Thoracic aorta (tissue), 2 donors: Measurements from ENCODE around the gene LEF1. TPM values are rescaled to one million over a fixed set of nuclear protein-coding genes. Genes with fewer than 3 reads are reported as not detected.

ENCODE experiments used
- ATAC-seq: fragments of 150-250 bp; one replicate; pipeline ENCODE4 v1.8.0; 2017; ENCODE audit warnings: low read depth; ENCODE audit not compliant: insufficient number of reproducible peaks, low FRiP score
- DNase-seq: peaks from one replicate; pipeline ENCODE4 v3.0.0-alpha.2; 2020; ENCODE audit warnings: low spot score
- H3K27ac ChIP-seq, 2 donors: fragments of 200-600 bp; sonication (generic); 1 replicate in 1 of 2; 2 replicates in 1 of 2; pipeline ENCODE4 v1.5.1; 2016; ENCODE audit warnings: mild to moderate bottlenecking in 2 of 2, moderate library complexity in 2 of 2
- H3K27me3 ChIP-seq: fragments of 200-600 bp; sonication (generic); replicated peaks from 2 replicates; pipeline ENCODE4 v1.6.0; 2016; ENCODE audit warnings: mild to moderate bottlenecking; ENCODE audit not compliant: insufficient read depth
- H3K36me3 ChIP-seq: fragments of 200-600 bp; sonication (generic); one replicate; pipeline ENCODE4 v1.5.1; 2016
- H3K4me1 ChIP-seq, 2 donors: fragments of 200-600 bp; sonication (generic); 1 replicate in 1 of 2; 2 replicates in 1 of 2; pipeline versions ENCODE4 v1.5.1 to v1.6.0; 2016; ENCODE audit warnings: low read depth in 2 of 2, mild to moderate bottlenecking in 1 of 2; ENCODE audit not compliant: control insufficient read depth in 1 of 2
- H3K4me3 ChIP-seq: fragments of 200-600 bp; sonication (generic); 2 replicates; pipeline ENCODE4 v1.5.1; 2016; ENCODE audit warnings: mild to moderate bottlenecking
- H3K9me3 ChIP-seq: fragments of 200-600 bp; sonication (generic); 2 replicates; pipeline ENCODE4 v1.5.1; 2016
- total RNA-seq, 2 donors: library from RNA; depleted of rRNA; stranded (reverse); fragments of >200 nt; gene quantifications; one replicate each; pipeline versions ENCODE4 v1.1.0 to v1.2.3, GENCODE V29; 2016
- TF ChIP-seq, protein P1 (sequence below): fragments of 200-600 bp; sonication (generic); IDR thresholded peaks from one replicate; pipeline ENCODE4 v1.5.1; 2019; ENCODE audit warnings: antibody characterized with exemption

The LEF1 gene
- total RNA-seq, 2 donors from 2014 or later = 0.54 to 3.2 TPM

DNA sequence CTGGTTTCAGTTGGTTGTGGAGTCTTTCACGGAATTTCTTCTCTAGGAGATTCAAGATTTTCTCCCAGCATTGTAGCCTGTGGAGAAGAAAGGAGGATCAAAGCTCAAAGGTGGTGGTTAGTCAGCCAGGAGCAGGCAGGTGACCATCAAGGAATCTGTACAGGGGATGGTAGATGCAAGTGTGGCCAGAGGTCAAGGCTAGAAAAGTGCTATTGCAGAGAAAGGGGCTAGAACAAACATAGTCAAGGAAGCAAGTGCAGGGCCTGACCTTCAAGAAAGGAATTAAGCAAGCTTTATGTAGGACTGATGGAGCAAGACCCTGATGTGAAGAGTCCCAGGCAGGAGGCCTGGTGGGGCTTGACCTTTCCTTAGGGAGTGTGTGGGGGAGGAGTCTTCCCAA, 162.9 kb downstream of the LEF1 start:
- peaks cover 16 to 40% of the 10 kb centered on the region in 2 donors for H3K4me1 ChIP-seq
- no peak for DNase-seq

DNA sequence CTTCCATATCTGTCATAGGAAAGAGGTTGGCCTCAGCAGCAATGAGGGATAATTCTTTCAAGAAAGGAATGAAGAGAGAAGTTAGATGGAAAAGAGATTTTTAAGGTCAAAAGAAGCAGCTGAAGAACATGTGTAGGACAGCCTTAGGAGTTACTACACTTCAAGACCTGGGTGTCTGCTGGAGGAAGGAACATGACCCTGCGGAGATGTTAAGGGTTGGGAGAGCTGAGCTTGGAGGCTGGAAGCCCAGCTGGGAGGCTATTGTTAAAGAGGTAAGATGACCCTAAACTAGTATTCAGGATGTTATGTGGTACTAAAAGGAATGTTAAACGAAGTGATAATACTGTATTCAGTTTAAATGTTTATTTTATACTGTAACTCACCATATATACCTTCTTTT, 164.1 kb downstream of the LEF1 start:
- H3K27ac ChIP-seq = no peak overlapping the region
- DNase-seq = no peak
- TF ChIP-seq, protein P1, sequence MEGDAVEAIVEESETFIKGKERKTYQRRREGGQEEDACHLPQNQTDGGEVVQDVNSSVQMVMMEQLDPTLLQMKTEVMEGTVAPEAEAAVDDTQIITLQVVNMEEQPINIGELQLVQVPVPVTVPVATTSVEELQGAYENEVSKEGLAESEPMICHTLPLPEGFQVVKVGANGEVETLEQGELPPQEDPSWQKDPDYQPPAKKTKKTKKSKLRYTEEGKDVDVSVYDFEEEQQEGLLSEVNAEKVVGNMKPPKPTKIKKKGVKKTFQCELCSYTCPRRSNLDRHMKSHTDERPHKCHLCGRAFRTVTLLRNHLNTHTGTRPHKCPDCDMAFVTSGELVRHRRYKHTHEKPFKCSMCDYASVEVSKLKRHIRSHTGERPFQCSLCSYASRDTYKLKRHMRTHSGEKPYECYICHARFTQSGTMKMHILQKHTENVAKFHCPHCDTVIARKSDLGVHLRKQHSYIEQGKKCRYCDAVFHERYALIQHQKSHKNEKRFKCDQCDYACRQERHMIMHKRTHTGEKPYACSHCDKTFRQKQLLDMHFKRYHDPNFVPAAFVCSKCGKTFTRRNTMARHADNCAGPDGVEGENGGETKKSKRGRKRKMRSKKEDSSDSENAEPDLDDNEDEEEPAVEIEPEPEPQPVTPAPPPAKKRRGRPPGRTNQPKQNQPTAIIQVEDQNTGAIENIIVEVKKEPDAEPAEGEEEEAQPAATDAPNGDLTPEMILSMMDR = no peak

More for the DNA sequence above, 162.9 kb downstream of the LEF1 start:
- no peak for ATAC-seq
- no peak overlapping the region for H3K27ac ChIP-seq
- no peak overlapping the region for H3K4me3 ChIP-seq
- TF ChIP-seq, protein P1 = no peak
- no peaks in the 10 kb centered on the region for H3K27me3 ChIP-seq
- H3K36me3 ChIP-seq = no peaks in the 10 kb centered on the region
- H3K9me3 ChIP-seq = no peaks in the 10 kb centered on the region

DNA sequence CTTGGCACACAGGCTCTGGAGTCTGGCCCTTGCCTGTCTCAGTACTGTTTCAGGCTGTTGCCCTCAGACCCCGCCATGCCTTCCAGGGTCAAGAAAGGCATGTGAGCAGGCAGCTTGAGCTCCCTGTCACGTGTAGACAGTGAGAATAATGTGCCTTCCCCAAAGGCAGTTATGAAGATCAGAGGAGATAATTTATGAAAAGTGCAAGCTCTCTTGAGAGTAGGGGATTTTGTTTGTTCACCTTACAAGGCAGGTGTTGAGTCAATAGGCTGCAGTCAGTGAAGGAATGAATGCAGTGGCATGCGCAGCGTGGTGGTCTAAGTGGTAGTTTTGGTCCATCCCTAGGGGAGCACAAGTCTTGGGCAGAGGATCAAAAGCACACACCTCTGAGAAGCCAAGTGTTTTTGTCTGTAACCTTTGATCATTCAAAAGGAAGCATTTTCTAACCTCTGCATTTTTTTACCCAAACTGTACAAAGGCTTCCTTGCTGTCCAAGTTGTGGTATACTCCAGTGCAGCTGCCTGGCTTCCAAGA, 164.7 kb downstream of the LEF1 start:
- ATAC-seq = no peak
- no peaks in the 10 kb centered on the region for H3K9me3 ChIP-seq
- TF ChIP-seq, protein P1 = no peak
- peaks cover 21 to 45% of the 10 kb centered on the region in 2 donors for H3K4me1 ChIP-seq
- no peak overlapping the region for H3K4me3 ChIP-seq
- no peaks in the 10 kb centered on the region for H3K27me3 ChIP-seq
- H3K36me3 ChIP-seq = no peaks in the 10 kb centered on the region
- peak overlapping the region in 1 of 2 donors; percentile 47 for H3K27ac ChIP-seq
- no peak for DNase-seq

More for the DNA sequence above, 164.1 kb downstream of the LEF1 start:
- Histone ChIP-seq H3K36me3 (no peaks in the 10 kb centered on the region), H3K9me3 (no peaks in the 10 kb centered on the region), H3K4me1 (peaks cover 16 to 43% of the 10 kb centered on the region in 2 donors), H3K4me3 (no peak overlapping the region), H3K27me3 (no peaks in the 10 kb centered on the region)
- no peak for ATAC-seq

DNA sequence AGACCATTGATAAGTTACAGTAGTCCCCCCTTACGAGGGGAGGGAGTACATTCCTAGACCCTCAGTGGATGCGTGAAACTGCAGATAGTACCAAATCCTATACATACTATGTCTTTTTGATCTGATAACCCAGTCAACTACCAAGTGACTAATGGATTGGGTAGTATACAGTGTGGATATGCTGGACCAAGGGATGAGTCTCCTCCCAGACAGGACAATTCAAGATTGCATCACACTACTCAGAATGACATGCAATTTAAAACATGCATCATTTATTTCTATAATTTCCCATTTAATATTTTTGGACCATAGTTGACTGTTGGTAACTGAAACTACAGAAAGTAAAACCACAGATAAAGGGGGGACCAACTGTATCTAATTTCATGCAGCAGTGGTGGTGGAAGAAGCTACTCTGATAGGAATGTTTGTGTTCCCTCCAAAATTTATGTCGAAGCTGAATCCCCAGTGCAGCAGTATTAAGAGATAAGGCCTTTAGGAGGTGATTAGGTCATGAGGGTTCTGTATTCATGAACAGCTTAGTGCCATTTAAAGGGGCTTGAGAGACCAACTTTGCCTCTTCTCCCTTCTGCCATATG, 167.1 kb downstream of the LEF1 start:
- H3K9me3 ChIP-seq = no peaks in the 10 kb centered on the region
- ATAC-seq (no peak), DNase-seq (no peak)
- peaks cover 30 to 57% of the 10 kb centered on the region in 2 donors for H3K4me1 ChIP-seq
- no peak overlapping the region for H3K4me3 ChIP-seq
- H3K27me3 ChIP-seq = no peaks in the 10 kb centered on the region
- no peaks in the 10 kb centered on the region for H3K36me3 ChIP-seq
- TF ChIP-seq, protein P1 = no peak
- H3K27ac ChIP-seq = peak overlapping the region in 1 of 2 donors; percentile 24

DNA sequence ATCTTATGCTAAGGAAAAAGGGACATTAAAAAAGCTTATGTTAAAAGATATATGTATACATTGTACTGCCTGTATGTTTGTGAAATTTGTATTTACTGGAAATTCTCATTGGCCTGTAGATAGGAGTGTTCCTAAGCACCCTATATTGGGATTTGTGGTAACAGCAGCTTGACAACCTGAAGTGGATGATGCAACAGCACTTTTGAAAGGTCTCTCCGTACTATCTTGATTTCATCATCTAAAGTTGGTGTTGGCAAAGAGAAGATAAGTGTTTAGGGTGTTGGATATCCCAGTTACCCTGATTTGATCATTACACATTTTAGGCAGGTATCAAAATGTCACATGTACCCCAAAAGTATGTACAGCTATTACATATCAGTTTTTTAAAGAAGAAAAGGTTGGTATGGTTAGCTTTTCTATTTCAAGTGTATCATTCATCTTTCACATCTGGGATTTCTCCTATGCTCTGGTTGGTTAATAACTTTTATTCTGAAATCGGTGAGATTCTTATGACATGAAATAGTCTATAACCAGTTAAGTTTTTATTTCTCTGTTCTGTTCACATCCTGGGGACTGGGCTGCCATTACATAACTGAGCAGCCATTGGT, 168.7 kb downstream of the LEF1 start:
- Histone ChIP-seq H3K27ac (peak overlapping the region; percentile 67 to 90), H3K4me1 (peaks cover 28 to 73% of the 10 kb centered on the region in 2 donors)

More for the DNA sequence above, 168.7 kb downstream of the LEF1 start:
- Histone ChIP-seq H3K4me3 (no peak overlapping the region), H3K36me3 (no peaks in the 10 kb centered on the region), H3K9me3 (no peaks in the 10 kb centered on the region), H3K27me3 (no peaks in the 10 kb centered on the region)
- TF ChIP-seq, protein P1 = no peak
- DNase-seq = no peak
- ATAC-seq = no peak
